Measurements from ENCODE around the gene TAF11L13.
"Not testable (repeated sequence)": the region's sequence is repeated elsewhere in the genome, so short reads cannot be mapped to it uniquely, and the experiment has no call there.

Gene TAF11L13

GRCh38 chr5:17631788-17632187 lies at the start of gene TAF11L13:
Gene TAF11L13, plus strand, starts transcription at chr5:17632088.
- not testable (repeated sequence) for DNase-seq (ENCODE audit: low read depth in 2 of 2)

GRCh38 chr5:17585658-17586057 lies 46.2 kb upstream of the TAF11L13 start, which contains the start of gene TAF11L7:
Gene TAF11L7, minus strand, starts transcription at chr5:17585758.
- DNase-seq (ENCODE audit: low read depth in 2 of 2): not testable (repeated sequence)

- DNase-seq (ENCODE audit: low read depth in 2 of 2): not testable (repeated sequence)
Measured at GRCh38 chr5:17590860-17591259, 41.0 kb upstream of the TAF11L13 start, which contains the start of gene TAF11L8. Gene TAF11L8, minus strand, starts transcription at chr5:17590960.

DNA sequence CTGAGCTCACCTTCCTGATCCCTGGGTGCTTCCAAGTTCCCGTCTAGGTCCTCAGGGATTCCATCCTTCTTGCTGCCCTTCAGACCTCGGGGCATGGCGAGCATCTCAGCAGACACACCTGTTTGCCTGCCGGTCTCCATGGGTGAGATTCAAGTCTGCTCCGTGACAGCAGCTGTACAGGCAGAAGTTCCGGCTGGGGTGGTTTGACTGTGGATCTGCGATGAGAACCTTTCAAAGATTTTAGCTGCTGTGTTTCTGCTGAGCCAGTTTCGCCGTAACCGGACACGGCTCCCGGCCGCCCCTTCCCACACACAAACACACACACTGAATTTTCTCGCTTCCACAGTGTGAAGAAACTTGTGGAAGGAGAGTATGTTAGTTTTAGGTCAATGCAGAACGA lies 37.6 kb upstream of the TAF11L13 start, which contains the start of gene TAF11L9:
Gene TAF11L9 (minus strand): TSS at position 140 of the 400 bp plus-strand sequence.
- not testable (repeated sequence) for DNase-seq (ENCODE audit: low read depth in 2 of 2)

- DNase-seq (ENCODE audit: low read depth in 2 of 2): not testable (repeated sequence)
Measured at GRCh38 chr5:17597728-17598127, 34.2 kb upstream of the TAF11L13 start, which contains the start of gene TAF11L10. Gene TAF11L10, minus strand, starts transcription at chr5:17597828.

- not testable (repeated sequence) for DNase-seq (ENCODE audit: low read depth in 2 of 2)
Measured at GRCh38 chr5:17603880-17604279, 28.0 kb upstream of the TAF11L13 start, which contains the start of gene TAF11L11. Gene TAF11L11, plus strand, starts transcription at chr5:17604183.

GRCh38 chr5:17604951-17605350 lies 26.9 kb upstream of the TAF11L13 start:
- DNase-seq (ENCODE audit: low read depth in 2 of 2): no peak

GRCh38 chr5:17607461-17607860 lies 24.4 kb upstream of the TAF11L13 start:
- not testable (repeated sequence) for DNase-seq (ENCODE audit: low read depth in 2 of 2)

- DNase-seq (ENCODE audit: low read depth in 2 of 2): not testable (repeated sequence)
Measured at GRCh38 chr5:17610092-17610491, 21.8 kb upstream of the TAF11L13 start, which contains the start of gene TAF11L12. Gene TAF11L12, plus strand, starts transcription at chr5:17610392.

DNA sequence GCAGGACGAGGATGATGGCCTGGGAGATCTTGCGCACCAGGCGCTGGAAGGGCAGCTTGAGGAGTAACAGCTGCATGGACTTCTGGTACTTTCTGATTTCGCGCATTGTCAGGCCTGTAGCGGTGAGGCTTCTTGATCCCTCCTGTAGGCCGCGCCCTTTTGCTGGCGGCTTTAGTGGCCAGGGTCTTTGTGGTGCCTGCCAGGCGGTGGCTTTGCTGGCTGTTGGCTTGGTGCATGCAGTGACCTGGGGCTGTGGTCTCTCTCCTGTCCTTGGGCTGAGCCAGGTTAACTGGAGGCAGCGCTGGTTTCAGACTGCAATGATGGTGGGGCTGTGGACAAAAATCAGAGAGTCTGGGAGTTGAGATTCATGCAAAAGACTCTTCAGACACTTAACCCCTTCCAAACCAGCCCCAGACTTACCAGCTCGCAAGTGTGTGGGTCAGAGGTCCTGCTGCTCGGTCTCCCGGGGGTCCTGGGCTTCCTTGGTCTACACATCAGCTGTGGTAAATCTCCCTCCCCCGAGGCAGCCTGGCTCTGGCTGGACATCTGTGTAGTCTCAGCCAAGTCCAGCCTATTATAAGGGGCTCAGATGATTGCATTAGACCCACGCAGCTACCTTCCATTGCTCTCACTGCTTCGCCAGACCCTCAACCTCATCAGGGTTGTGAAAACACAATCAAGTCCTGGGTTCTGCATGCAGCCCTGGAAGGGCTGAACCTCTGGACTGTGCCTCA lies 16.8 kb upstream of the TAF11L13 start:
- DNase-seq (ENCODE audit: low read depth in 2 of 2): no peak

- DNase-seq (ENCODE audit: low read depth in 2 of 2): no peak
Measured at GRCh38 chr5:17619354-17619753, 12.5 kb upstream of the TAF11L13 start.

- no peak for DNase-seq (ENCODE audit: low read depth in 2 of 2)
Measured at GRCh38 chr5:17620627-17621026, 11.3 kb upstream of the TAF11L13 start.

DNA sequence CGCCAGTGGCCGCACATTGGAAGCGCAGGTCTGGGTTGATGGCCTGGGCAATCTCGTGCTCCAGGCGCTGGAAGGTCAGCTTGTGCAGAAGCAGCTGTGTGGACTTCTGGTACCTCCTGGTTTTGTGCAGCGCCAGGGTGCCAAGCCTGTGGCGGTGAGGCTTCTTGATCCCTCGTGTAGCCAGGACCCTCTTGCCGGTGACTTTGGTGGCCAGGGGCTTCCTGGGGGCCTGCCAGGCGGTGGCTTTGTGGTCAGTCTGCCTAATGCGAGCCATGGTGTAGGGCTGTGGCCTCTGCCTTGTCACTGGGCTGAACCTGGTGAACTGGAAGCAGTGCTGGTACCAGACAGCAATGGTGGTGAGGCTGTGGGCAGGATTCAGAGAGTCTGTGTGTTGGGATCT lies 6.2 kb upstream of the TAF11L13 start:
- no peak for DNase-seq (ENCODE audit: low read depth in 2 of 2)

DNA sequence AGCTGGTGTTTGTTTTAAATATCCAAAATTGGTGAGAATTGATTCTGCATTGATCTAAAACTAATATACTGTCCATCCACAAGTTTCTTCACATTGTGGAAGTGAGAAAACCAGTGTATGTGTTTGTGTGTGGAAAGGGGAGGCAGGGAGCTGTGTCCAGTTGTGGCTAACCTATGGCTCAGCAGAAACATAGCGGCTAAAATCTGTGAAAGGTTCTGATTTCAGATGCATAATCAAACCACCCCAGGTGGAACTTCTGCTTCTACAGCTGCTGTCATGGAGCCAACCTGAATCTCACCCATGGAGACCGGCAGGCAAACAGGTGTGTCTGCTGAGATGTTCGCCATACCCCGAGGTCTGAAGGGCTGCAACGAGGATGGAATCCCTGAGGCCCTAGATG lies 2.3 kb downstream of the TAF11L13 start, which contains the start of gene TAF11L14:
Gene TAF11L14 (plus strand): TSS at position 301 of the 400 bp plus-strand sequence.
- DNase-seq (ENCODE audit: low read depth in 2 of 2): no peak

DNA sequence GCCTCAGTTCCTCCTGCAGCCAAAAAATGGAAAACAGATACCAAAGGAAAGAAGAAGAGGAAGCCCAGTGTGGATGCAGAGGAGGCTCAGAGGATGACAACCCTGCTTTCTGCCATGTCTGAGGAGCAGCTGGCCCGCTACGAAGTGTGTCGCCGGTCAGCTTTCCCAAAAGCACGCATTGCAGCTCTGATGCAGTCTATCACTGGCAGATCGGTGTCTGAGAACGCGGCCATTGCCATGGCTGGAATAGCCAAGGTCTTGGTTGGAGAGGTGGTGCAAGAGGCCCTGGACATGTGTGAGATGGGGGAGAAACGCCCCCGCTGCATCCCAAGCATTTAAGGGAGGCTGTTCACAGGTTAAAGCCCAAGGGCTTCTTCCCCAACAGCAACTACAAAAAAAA lies 17.3 kb downstream of the TAF11L13 start:
- DNase-seq (ENCODE audit: low read depth in 2 of 2): not testable (repeated sequence)

DNA sequence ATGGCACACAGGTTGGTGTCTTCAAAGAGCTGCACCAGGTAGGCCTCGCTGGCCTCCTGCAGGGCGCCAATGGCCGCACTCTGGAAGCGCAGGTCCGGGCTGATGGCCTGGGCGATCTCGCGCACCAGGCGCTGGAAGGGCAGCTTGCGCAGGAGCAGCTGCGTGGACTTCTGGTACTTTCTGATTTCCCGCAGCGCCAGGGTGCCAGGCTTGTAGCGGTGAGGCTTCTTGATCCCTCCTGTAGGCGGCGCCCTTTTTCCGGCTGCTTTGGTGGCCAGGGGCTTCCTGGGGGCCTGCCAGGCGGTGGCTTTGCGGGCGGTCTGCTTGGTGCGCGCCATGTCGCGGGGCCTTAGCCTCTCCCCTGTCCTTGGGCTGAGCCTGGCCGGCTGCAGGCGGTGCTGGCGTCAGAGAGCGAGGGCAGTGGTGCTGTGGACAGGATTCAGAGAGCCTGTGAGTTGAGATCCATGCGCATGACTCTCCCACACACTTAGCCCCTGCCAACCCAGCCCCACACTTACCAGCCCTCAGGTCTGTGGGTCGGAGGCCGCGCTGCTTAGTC lies 23.4 kb downstream of the TAF11L13 start:
- DNase-seq (ENCODE audit: low read depth in 2 of 2): not testable (repeated sequence)

GRCh38 chr5:17655921-17656320 lies 24.0 kb downstream of the TAF11L13 start:
- DNase-seq (ENCODE audit: low read depth in 2 of 2): no peak

DNA sequence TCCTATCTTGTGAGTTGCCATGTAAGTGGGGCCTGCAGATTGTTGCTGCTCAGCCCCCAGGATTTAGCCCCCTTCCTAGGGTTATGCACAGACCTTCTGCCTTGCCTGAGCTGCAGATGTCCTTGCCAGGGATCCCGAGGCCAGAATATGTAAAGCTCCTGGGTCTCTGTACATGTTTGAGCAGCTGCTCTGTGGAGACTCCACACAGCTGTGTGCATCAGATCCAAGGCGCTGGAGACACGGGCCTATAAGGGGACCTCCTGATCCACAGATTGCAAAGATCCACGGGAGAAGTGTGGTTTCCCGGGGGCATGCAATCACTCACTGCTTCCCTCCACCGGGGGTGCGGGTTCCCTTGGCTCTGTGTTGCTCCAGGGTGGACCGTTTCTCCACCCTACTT lies 31.3 kb downstream of the TAF11L13 start:
- no peak for DNase-seq (ENCODE audit: low read depth in 2 of 2)

DNA sequence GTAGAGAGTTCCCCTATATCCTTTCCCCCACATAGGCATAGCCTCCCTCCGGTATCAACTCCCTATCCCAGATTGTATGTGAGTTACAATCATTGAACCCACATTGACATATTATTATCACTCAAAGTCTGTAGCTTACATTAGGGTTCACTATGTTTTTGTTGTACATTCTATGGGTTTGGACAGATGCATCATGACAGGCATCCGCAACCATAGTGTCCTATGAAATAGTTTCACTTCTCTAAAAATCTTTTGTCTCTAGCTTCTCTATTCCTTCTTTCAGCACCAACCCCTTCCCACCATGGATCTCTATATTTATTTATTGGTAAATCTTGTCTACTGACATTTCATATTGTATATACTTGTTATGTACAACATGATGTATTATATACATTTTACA lies 33.9 kb downstream of the TAF11L13 start:
- no peak for DNase-seq (ENCODE audit: low read depth in 2 of 2)

- no peak for DNase-seq (ENCODE audit: low read depth in 2 of 2)
Measured at GRCh38 chr5:17666726-17667235, 34.9 kb downstream of the TAF11L13 start.

DNA sequence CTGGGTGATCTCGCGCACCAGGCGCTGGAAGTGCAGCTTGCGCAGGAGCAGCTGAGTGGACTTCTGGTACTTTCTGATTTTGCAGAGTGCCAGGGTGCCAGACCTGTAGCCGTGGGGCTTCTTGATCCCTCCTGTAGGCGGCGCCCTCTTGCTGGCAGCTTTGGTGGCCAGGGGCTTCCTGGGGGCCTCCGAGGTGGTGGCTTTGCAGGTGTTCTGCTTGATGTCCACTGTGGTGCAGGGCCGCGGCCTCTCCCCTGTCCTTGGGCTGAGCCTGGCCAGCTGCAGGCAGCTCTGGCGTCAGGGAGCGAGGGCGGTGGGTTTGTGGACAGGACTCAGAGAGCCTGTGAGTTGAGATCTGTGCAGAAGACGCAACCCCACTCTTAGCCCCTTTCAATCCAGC lies 38.5 kb downstream of the TAF11L13 start:
- no peak for DNase-seq (ENCODE audit: low read depth in 2 of 2)

DNA sequence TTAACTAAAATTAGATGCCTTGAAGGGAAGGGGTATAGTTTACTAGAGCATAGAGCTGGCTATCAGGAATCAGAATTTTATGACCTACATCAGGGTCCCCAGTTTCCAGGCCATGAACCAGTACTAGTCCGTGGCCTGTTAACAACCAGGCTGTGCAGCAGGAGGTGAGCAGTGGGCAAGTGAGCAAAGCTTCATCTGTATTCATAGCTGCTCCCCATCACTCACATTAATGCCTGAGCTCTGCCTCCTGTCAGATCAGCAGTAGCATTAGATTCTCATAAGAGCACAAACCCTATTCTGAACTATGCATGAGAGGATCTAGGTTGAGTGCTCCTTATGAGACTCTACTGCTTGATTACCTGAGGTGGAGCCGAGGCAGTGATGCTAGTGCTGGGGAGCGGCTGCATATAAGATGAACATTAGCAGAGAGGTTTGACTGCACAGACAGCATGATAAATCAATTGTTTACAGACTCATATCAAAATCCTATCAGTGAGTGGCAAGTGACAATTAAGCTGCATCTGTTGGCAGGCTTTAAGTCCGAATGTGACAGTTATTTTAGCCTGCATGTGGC lies 47.0 kb downstream of the TAF11L13 start:
- no peak for DNase-seq (ENCODE audit: low read depth in 2 of 2)

All from fibroblast of skin of left biceps (primary cell).